Thoracic aorta (tissue), 2 donors: ENCODE data around the gene JMJD4. TPM values are rescaled to one million over a fixed set of nuclear protein-coding genes. Genes with fewer than 3 reads are reported as not detected.

Experiments used
- ATAC-seq: fragments of 150-250 bp; one replicate; pipeline ENCODE4 v1.8.0; 2017; ENCODE audit warnings: low read depth; ENCODE audit not compliant: insufficient number of reproducible peaks, low FRiP score
- DNase-seq: peaks from one replicate; pipeline ENCODE4 v3.0.0-alpha.2; 2020; ENCODE audit warnings: low spot score
- H3K27ac ChIP-seq, 2 donors: fragments of 200-600 bp; sonication (generic); 1 replicate in 1 of 2; 2 replicates in 1 of 2; pipeline ENCODE4 v1.5.1; 2016; ENCODE audit warnings: mild to moderate bottlenecking in 2 of 2, moderate library complexity in 2 of 2
- H3K27me3 ChIP-seq: fragments of 200-600 bp; sonication (generic); replicated peaks from 2 replicates; pipeline ENCODE4 v1.6.0; 2016; ENCODE audit warnings: mild to moderate bottlenecking; ENCODE audit not compliant: insufficient read depth
- H3K36me3 ChIP-seq: fragments of 200-600 bp; sonication (generic); one replicate; pipeline ENCODE4 v1.5.1; 2016
- H3K4me1 ChIP-seq, 2 donors: fragments of 200-600 bp; sonication (generic); 1 replicate in 1 of 2; 2 replicates in 1 of 2; pipeline versions ENCODE4 v1.5.1 to v1.6.0; 2016; ENCODE audit warnings: low read depth in 2 of 2, mild to moderate bottlenecking in 1 of 2; ENCODE audit not compliant: control insufficient read depth in 1 of 2
- H3K4me3 ChIP-seq: fragments of 200-600 bp; sonication (generic); 2 replicates; pipeline ENCODE4 v1.5.1; 2016; ENCODE audit warnings: mild to moderate bottlenecking
- H3K9me3 ChIP-seq: fragments of 200-600 bp; sonication (generic); 2 replicates; pipeline ENCODE4 v1.5.1; 2016
- total RNA-seq, 2 donors: library from RNA; depleted of rRNA; stranded (reverse); fragments of >200 nt; gene quantifications; one replicate each; pipeline versions ENCODE4 v1.1.0 to v1.2.3, GENCODE V29; 2016
- TF ChIP-seq, protein P1 (sequence below): fragments of 200-600 bp; sonication (generic); IDR thresholded peaks from one replicate; pipeline ENCODE4 v1.5.1; 2019; ENCODE audit warnings: antibody characterized with exemption

The JMJD4 gene
- total RNA-seq, 2 donors from 2014 or later, result 19.4 to 24.2 TPM

DNA sequence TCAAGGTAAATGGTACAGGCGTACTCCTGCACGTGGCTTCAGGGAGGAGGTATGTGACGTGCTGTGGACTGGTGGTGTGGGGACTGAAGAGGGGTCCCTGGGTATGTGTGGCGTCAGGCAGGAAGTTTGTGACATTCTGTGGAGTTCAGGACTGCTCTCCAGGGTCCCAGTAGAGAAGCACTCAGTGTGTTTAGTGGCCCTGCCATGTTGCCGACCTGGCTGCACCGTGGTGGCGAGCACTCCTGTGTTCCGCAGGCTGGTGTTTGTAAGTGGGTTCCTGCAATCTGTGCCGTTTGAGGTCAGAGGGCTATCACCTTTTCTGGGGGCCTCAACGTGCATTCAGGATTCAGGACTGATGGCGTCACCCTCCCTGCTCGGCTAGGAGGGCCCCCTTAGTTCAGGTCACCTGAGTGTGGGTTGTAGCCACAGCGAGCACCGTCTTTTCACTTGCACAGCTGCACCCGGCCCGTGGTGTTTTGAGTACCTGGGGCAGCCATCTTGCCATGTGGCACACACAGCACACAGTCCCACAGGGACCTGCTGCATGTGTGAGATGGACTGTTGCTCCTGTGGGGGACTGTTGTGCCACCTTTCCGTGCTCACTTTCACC is 26.6 kb upstream of the JMJD4 start:
- ATAC-seq (no peak), DNase-seq (no peak)
- no peaks in the 10 kb centered on the region for H3K27me3 ChIP-seq
- peaks cover 1% of the 10 kb centered on the region for H3K36me3 ChIP-seq
- no peak overlapping the region for H3K4me3 ChIP-seq
- H3K9me3 ChIP-seq, result no peaks in the 10 kb centered on the region
- no peak overlapping the region for H3K27ac ChIP-seq
- peaks cover 4 to 11% of the 10 kb centered on the region in 2 donors for H3K4me1 ChIP-seq
- TF ChIP-seq, protein P1, sequence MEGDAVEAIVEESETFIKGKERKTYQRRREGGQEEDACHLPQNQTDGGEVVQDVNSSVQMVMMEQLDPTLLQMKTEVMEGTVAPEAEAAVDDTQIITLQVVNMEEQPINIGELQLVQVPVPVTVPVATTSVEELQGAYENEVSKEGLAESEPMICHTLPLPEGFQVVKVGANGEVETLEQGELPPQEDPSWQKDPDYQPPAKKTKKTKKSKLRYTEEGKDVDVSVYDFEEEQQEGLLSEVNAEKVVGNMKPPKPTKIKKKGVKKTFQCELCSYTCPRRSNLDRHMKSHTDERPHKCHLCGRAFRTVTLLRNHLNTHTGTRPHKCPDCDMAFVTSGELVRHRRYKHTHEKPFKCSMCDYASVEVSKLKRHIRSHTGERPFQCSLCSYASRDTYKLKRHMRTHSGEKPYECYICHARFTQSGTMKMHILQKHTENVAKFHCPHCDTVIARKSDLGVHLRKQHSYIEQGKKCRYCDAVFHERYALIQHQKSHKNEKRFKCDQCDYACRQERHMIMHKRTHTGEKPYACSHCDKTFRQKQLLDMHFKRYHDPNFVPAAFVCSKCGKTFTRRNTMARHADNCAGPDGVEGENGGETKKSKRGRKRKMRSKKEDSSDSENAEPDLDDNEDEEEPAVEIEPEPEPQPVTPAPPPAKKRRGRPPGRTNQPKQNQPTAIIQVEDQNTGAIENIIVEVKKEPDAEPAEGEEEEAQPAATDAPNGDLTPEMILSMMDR, result no peak

DNA sequence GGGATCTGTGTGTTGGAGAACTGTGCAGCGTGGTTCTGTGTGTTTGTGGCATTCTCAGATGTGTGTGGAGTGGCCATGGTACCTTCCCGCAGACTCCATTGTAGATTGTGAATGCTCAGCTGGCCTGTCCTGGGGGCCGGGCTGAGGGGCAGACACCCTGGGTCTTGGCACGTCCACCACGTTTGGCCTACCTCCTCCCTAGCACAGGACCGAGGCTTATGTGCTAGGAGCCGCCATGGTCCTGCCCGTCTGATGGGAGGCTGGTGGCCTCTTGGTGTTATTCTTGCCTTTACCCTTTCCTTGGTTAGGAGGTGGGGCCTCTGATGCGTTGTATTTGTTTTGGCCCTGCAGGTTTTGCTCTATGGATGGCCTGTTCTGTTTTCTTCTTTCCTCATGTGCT is 25.3 kb upstream of the JMJD4 start:
- Histone ChIP-seq H3K27ac (no peak overlapping the region), H3K27me3 (no peaks in the 10 kb centered on the region), H3K4me3 (no peak overlapping the region), H3K4me1 (peaks cover 4 to 11% of the 10 kb centered on the region in 2 donors), H3K36me3 (no peaks in the 10 kb centered on the region), H3K9me3 (no peaks in the 10 kb centered on the region)
- DNase-seq (no peak), ATAC-seq (no peak)
- TF ChIP-seq, protein P1, result no peak

DNA sequence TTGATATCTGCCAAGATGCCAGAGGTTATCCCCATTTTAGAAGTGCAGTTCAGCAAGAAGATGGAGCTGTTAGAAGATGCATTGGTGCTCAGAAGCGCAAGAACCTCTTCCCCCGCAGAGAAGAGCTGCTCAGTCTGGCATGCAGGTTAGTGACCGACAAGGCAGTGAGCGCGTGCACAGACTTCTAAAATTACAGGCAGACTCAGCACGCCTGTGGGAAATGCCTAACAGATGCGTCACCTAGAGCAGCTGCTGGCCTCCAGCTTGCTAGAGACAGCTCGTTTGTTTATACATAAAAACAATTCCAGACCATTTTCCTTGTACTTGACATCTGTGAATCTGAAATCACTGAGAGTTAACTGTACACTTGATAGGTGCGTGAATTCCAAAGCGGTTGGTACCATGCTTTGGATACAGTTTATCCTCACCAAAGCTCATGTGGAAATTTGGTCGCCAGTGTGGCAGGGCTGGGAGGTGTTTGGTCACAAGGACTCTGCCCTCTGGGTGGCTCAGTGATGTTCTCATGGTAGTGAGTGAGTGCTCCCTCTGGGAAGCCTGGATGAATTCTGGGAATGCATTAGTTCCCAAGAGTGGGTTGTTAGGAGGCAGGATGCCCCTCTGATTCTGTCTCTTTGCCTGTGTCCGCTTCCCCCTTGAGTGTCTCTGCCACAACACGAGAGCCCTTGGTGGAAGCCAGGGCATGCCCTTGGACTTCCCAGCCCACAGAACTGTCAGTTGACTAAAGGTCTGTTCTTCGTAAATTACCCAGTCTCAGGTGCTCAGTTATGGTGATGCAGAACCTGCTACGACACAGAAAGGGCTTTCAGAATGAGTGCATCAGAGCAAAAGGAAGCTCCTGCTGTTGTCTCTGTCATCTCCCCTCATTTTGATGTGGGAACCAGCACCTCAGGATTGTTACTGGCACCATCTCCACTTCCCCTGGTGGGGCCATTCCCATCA is 24.5 kb upstream of the JMJD4 start:
- ATAC-seq, result no peak
- H3K36me3 ChIP-seq, result no peaks in the 10 kb centered on the region
- TF ChIP-seq, protein P1, result no peak

DNA sequence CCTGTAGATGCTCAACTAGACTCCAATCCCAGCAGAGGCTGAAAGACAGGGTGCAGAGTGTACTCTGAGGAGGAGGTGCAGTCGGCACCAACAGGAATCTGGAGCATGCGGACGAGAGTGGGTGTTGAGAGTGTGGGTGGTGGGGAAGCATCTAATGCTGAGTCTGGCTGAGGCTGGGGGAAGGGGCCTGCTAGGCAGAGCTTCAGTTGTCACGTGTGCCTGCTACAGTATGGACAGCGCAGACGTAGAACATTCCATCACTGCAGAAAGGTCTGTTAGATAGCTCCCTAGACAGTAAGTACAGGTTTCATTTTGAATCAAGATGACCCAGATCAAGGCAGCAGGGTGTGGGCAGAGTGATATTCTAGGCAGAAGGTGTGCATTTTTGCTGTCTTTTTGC is 23.3 kb upstream of the JMJD4 start:
- Histone ChIP-seq H3K9me3 (no peaks in the 10 kb centered on the region), H3K27me3 (no peaks in the 10 kb centered on the region), H3K4me3 (no peak overlapping the region), H3K36me3 (no peaks in the 10 kb centered on the region), H3K27ac (no peak overlapping the region), H3K4me1 (peaks cover 4 to 23% of the 10 kb centered on the region in 2 donors)
- no peak for ATAC-seq
- DNase-seq, result no peak
- TF ChIP-seq, protein P1, result no peak

More for the DNA sequence above, 24.5 kb upstream of the JMJD4 start:
- Histone ChIP-seq H3K27ac (no peak overlapping the region), H3K4me1 (peaks cover 4 to 11% of the 10 kb centered on the region in 2 donors), H3K4me3 (no peak overlapping the region), H3K27me3 (no peaks in the 10 kb centered on the region), H3K9me3 (no peaks in the 10 kb centered on the region)
- no peak for DNase-seq

DNA sequence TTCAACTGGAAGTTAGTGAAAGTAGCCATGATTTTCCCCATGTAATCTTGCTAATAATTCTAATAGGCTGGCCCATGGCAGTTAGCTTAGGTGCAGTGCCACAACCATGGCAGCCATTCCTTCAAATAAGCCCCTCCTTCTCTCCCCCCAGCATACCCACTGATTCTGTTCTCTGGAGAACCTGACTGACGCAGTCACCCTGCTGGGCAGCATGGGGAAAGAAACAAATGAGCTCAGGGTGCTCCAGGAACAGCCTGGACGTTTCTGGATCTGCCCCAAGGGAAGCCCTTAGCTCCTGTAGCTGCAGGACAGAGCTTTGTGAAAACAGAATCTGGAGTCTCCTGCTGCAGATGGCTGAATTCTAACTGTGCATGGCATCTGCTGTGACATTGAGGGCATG is 22.7 kb upstream of the JMJD4 start:
- Histone ChIP-seq H3K9me3 (no peaks in the 10 kb centered on the region), H3K4me1 (peaks cover 3 to 24% of the 10 kb centered on the region in 2 donors), H3K4me3 (no peak overlapping the region), H3K36me3 (no peaks in the 10 kb centered on the region), H3K27me3 (no peaks in the 10 kb centered on the region), H3K27ac (no peak overlapping the region)
- ATAC-seq (no peak), DNase-seq (no peak)
- TF ChIP-seq, protein P1, result no peak
